Inflammatory macrophage treated with lipopolysaccharide for 4 hours (primary cell): ENCODE measurements around the gene MRGPRX2.

ENCODE experiments used
- DNase-seq: peaks from one replicate; pipeline ENCODE4 v3.0.0-alpha.2; 2020

Gene MRGPRX2

GRCh38 chr11:19073454-19074415 lies 13.2 kb upstream of the MRGPRX2 start:
- DNase-seq, result no peak

GRCh38 chr11:19072464-19072863 lies 11.9 kb upstream of the MRGPRX2 start:
- no peak for DNase-seq

- DNase-seq, result peak; percentile 70
These were observed 10.7 kb upstream of the MRGPRX2 start for GRCh38 chr11:19071255-19071654.

- no peak for DNase-seq
These were observed 684 bp downstream of the MRGPRX2 start for GRCh38 chr11:19059833-19060232.

GRCh38 chr11:19055905-19056304 lies 4.6 kb downstream of the MRGPRX2 start:
- no peak for DNase-seq

DNA sequence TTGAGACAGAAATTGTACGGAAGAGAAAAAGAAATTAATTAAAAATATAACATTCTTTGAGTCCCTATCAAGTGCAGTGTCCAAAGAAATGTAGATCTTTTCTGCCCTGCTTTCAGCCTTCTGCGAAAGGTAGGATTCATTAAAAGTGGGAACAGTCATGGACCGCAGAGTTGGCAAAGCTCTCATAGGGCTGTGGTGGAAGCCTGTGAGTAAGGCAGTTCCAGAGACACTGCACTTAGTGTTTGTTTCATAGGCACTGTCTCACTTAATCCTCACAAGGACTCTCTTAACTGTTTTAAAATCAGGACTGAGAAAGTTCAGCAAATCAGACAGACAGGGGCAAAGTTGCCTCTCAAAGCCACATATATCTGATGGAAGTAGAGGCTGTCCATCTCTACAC lies 5.5 kb downstream of the MRGPRX2 start:
- DNase-seq, result no peak

GRCh38 chr11:19053909-19054308 lies 6.6 kb downstream of the MRGPRX2 start:
- DNase-seq, result no peak

- DNase-seq, result no peak
These were observed 10.2 kb downstream of the MRGPRX2 start for GRCh38 chr11:19050281-19050680.

DNA sequence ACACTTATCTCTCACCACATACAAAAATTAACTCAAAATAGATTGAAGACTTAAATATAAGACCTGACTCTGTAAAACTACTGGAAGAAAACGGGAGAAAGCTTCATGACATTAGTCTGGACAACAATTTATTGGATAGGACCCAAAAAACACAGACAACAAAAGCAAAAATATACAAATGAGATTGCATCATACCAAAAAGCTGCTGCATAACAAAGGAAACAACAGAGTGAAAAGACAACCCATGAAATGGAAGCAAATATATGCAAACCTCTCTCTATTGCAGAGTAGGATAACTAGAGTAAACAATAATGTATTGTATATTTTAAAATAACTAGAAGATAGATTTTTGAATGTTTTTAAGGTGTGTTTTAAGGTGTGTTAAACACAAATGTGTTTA lies 11.2 kb downstream of the MRGPRX2 start:
- DNase-seq, result no peak

DNA sequence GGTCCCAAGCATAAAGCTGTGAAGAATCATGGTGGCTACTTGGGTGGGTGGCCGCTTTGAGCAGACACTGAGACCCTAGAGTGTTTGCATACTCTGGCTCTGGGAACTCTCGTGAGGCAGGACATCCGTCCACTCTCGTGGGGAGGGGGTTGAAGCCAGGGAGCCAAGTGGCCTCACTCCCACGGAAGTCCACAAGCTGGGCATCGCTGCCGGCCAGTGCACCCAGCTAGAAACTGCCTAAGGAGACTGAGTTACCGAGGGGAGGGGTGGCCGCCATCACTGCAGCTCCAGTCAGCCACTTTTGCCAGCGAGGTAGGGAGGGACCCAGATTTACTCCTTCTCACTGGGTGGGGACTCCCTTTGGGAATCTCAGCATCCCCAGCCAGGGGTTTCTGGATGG lies 20.5 kb downstream of the MRGPRX2 start:
- DNase-seq, result no peak

DNA sequence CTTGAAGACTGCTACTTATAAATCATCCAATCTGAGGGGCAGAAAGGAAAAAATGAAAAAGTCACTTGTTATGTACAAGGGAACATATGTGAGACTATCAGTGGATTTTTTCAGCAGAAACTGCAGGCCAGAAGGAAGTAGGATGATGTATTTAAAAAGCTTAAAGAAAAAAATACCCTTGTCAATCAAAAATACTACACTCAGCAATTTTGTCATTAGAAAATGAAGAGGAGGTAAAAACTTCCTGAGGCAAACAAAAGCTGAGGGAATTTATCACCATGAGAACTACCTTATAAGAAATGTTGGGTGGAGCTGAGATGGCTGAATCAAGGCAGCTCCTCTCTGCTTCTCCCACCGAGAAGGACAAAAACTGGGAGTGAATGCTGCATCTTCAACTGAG lies 21.1 kb downstream of the MRGPRX2 start:
- no peak for DNase-seq

GRCh38 chr11:19032990-19033389 lies 27.5 kb downstream of the MRGPRX2 start:
- DNase-seq, result no peak

- DNase-seq, result no peak
These were observed 32.5 kb downstream of the MRGPRX2 start for GRCh38 chr11:19027829-19028595.

DNA sequence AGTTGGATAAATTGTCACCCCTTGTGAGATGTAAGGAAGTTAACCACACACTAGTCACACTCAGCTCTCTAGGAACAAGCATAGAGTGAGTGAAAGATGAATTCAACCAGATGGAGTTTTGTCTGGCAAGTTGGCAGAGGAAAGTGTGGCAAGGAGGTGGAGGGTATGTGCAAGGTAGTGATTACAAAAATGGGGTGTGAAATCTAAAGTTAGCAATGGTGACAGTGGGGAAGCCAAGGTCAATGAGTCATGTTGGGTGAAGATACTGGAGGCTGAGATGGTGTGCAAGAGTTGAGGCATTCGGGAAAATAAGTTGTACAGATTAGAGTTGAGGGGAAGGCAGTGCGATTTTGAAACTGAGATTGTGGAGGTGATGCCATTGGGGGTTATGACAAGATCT lies 33.7 kb downstream of the MRGPRX2 start:
- DNase-seq, result no peak

- no peak for DNase-seq
These were observed 34.8 kb downstream of the MRGPRX2 start for GRCh38 chr11:19025481-19026406.

GRCh38 chr11:19020831-19021230 lies 39.7 kb downstream of the MRGPRX2 start:
- DNase-seq, result no peak

DNA sequence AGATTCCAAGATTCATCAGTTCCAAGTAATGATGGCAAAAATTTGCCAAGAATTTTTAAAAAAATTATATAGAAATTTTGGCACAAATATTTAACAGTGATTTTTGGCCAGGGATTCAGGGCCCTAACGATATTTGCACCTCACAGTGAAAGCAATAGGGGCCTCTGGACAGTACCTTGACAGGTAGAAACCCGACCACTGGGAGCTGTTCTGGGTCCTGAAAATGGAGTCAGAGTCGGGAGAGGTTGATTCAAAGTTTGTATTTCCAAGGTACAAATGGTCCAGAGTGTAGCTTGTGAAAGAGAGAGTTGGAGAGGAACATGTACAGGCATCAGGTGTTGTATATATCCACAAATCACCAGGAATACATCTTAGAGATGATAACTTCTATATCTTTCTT lies 41.6 kb downstream of the MRGPRX2 start:
- DNase-seq, result no peak

- no peak for DNase-seq
These were observed 47.2 kb downstream of the MRGPRX2 start for GRCh38 chr11:19013181-19013857.

DNA sequence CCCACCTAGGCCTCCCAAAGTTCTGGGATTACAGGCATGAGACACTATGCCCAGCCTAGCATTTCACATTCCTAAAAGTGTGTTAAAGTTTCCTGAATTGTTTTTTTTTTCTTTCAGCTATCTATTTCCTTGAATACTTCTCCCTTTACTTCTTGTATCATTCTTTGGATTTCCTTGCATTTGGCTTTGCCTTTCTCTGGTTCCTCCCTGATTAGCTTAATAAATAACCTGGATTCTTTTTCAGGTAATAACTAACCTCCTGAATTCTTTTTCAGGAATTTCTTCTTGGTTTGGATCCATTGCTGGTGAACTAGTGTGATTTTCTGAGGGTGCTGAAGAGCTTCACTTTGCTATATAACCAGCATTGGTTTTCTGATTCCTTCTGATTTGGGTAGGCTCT lies 47.9 kb downstream of the MRGPRX2 start:
- no peak for DNase-seq
